HCT116 (cell line): ENCODE measurements around the gene UQCC2.

Experiments
- CEBPB ChIP-seq: IDR thresholded peaks from 2 replicates; pipeline ENCODE4 v1.6.1; 2012; ENCODE audit warnings: low read depth
- CTCF ChIP-seq, 3 experiments: fragments of 200-600 bp in 1 of 3; sonication (generic) in 1 of 3; IDR thresholded peaks in 2 of 3; conservative IDR thresholded peaks in 1 of 3; 2 replicates each; pipeline ENCODE4 v1.5.1; 2012 to 2017; ENCODE audit warnings: low read depth in 2 of 3, low read length in 2 of 3, antibody characterized with exemption in 1 of 3, borderline replicate concordance in 1 of 3, control low read depth in 1 of 3, mild to moderate bottlenecking in 1 of 3, mixed read lengths in 1 of 3, mixed run types in 1 of 3, moderate library complexity in 1 of 3; ENCODE audit not compliant: insufficient read depth in 1 of 3
- EGR1 ChIP-seq: IDR thresholded peaks from 2 replicates; pipeline ENCODE4 v1.6.1; 2012; ENCODE audit warnings: low read depth
- POLR2A ChIP-seq: IDR thresholded peaks from 2 replicates; pipeline ENCODE4 v1.7.0; 2011; ENCODE audit warnings: borderline replicate concordance; ENCODE audit not compliant: insufficient read depth, insufficient read length; ENCODE audit errors: extremely low read depth
- POLR2AphosphoS5 ChIP-seq: IDR thresholded peaks from 2 replicates; pipeline ENCODE4 v1.6.1; 2011; ENCODE audit warnings: mild to moderate bottlenecking, low read depth, low read length, moderate library complexity
- RAD21 ChIP-seq: IDR thresholded peaks from 2 replicates; pipeline ENCODE4 v1.6.1; 2012; ENCODE audit warnings: low read depth, mild to moderate bottlenecking
- SIN3A ChIP-seq: IDR thresholded peaks from 2 replicates; pipeline ENCODE4 v1.6.1; 2012; ENCODE audit warnings: low read depth
- SP1 ChIP-seq: IDR thresholded peaks from 2 replicates; pipeline ENCODE4 v1.6.1; 2012; ENCODE audit warnings: low read depth
- YY1 ChIP-seq: IDR thresholded peaks from 2 replicates; pipeline ENCODE4 v1.6.1; 2011; ENCODE audit warnings: low read length, low read depth, moderate library complexity, mild to moderate bottlenecking; ENCODE audit not compliant: insufficient replicate concordance; ENCODE audit errors: extremely low read depth
- ZNF274 ChIP-seq: fragments of 200-500 bp; sonication (Bioruptor generic); IDR thresholded peaks from 2 replicates; pipeline ENCODE4 v1.6.1; 2014; ENCODE audit warnings: mild to moderate bottlenecking, low read depth, low read length, inconsistent platforms
- TF ChIP-seq, protein P1 (sequence below): IDR thresholded peaks from 2 replicates; pipeline ENCODE4 v1.6.1; 2012
- TF ChIP-seq, protein P2 (sequence below): IDR thresholded peaks from 2 replicates; pipeline ENCODE4 v1.6.1; 2011; ENCODE audit warnings: mild to moderate bottlenecking, low read length, moderate library complexity; ENCODE audit not compliant: insufficient replicate concordance; ENCODE audit errors: extremely low read depth

GRCh38 chr6:33663028-33663427 lies 48.5 kb downstream of the UQCC2 start:
- TF ChIP-seq CTCF (IDR thresholded peaks at IDR 0.05 in 2 of 3, conservative IDR thresholded peaks at IDR 0.05 in 1 of 3; ENCODE audit: borderline replicate concordance in 1 of 3, insufficient read depth in 1 of 3, low read depth in 2 of 3, low read length in 2 of 3) (no peak), EGR1 (no peak), POLR2A (no peak), CEBPB (no peak), YY1 (no peak), RAD21 (no peak), POLR2AphosphoS5 (no peak), SIN3A (no peak), ZNF274 (no peak), SP1 (no peak)
- TF ChIP-seq, protein P1, sequence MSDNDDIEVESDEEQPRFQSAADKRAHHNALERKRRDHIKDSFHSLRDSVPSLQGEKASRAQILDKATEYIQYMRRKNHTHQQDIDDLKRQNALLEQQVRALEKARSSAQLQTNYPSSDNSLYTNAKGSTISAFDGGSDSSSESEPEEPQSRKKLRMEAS, result no peak
- TF ChIP-seq, protein P2, sequence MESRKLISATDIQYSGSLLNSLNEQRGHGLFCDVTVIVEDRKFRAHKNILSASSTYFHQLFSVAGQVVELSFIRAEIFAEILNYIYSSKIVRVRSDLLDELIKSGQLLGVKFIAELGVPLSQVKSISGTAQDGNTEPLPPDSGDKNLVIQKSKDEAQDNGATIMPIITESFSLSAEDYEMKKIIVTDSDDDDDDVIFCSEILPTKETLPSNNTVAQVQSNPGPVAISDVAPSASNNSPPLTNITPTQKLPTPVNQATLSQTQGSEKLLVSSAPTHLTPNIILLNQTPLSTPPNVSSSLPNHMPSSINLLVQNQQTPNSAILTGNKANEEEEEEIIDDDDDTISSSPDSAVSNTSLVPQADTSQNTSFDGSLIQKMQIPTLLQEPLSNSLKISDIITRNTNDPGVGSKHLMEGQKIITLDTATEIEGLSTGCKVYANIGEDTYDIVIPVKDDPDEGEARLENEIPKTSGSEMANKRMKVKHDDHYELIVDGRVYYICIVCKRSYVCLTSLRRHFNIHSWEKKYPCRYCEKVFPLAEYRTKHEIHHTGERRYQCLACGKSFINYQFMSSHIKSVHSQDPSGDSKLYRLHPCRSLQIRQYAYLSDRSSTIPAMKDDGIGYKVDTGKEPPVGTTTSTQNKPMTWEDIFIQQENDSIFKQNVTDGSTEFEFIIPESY, result no peak
